ENCODE results near the gene DUOXA1. TPM values are rescaled to one million over a fixed set of nuclear protein-coding genes. Genes with fewer than 3 reads are reported as not detected.

DUOXA1 gene
- total and polyA plus RNA-seq, 9 of the 15 experiments (the other 6 are each of a cell fraction or from before 2014, with no cell fraction given): 0.17 to 0.74 (median 0.24) TPM; not detected in 6

- Histone ChIP-seq H3K9ac (ENCODE audit: insufficient read depth in 1 of 2, low read depth in 2 of 2, low read length in 2 of 2) (no peak overlapping the region), H3K4me2 (ENCODE audit: insufficient read depth, low read length) (no peak overlapping the region), H4K20me1 (replicated peaks; ENCODE audit: control insufficient read depth, insufficient read depth, low read length) (no peaks in the 10 kb centered on the region), H3K27ac (ENCODE audit: extremely low read depth, low read depth, low read length) (no peak overlapping the region), H3K27me3 (ENCODE audit: control insufficient read depth in 2 of 2, insufficient read depth in 2 of 2, low read length in 2 of 2) (no peaks in the 10 kb centered on the region), H3K36me3 (ENCODE audit: control insufficient read depth, insufficient read depth, low read length) (no peaks in the 10 kb centered on the region), H2AFZ (ENCODE audit: low read depth, low read length) (no peak overlapping the region), H3K4me1 (replicated peaks in 1 of 2; ENCODE audit: control insufficient read depth in 2 of 2, insufficient read depth in 2 of 2, low read length in 2 of 2) (peaks cover 11 to 13% of the 10 kb centered on the region in 2 experiments; a peak in 4 of 5 replicates), H3K9me1 (ENCODE audit: control insufficient read depth, insufficient read depth, low read length) (no peaks in the 10 kb centered on the region), H3K9me3 (replicated peaks; ENCODE audit: control insufficient read depth, insufficient read depth, low read depth, low read length) (no peaks in the 10 kb centered on the region), H3K79me2 (ENCODE audit: control insufficient read depth, insufficient read depth, low read length) (no peaks in the 10 kb centered on the region), H3K4me3 (no peak overlapping the region)
- BruUV-seq (replicated peaks): no TSS peak
- FAIRE-seq: no peak
- intact Hi-C loops (cut with micrococcal nuclease) (no loop called here), in situ Hi-C loops (cut with MboI) (no loop called here)
- WGBS (ENCODE audit: insufficient coverage, low coverage, missing lambda C conversion rate): 37% methylated on average over 10 of the region's 11 CpGs
- no peak for ATAC-seq
- DNase-seq (ENCODE audit: extremely low read depth in 1 of 4, low spot score in 3 of 4): no peak
- ChIA-PET POLR2A (interaction anchor here (1.1 kb wide), 1 partner anchor 12 kb away, joined by 3 read pairs; no protein-coding TSS in a partner anchor), CTCF (ENCODE audit: low intra/inter-chr PET ratio) (no interaction called here)
- TF ChIP-seq, protein P1, sequence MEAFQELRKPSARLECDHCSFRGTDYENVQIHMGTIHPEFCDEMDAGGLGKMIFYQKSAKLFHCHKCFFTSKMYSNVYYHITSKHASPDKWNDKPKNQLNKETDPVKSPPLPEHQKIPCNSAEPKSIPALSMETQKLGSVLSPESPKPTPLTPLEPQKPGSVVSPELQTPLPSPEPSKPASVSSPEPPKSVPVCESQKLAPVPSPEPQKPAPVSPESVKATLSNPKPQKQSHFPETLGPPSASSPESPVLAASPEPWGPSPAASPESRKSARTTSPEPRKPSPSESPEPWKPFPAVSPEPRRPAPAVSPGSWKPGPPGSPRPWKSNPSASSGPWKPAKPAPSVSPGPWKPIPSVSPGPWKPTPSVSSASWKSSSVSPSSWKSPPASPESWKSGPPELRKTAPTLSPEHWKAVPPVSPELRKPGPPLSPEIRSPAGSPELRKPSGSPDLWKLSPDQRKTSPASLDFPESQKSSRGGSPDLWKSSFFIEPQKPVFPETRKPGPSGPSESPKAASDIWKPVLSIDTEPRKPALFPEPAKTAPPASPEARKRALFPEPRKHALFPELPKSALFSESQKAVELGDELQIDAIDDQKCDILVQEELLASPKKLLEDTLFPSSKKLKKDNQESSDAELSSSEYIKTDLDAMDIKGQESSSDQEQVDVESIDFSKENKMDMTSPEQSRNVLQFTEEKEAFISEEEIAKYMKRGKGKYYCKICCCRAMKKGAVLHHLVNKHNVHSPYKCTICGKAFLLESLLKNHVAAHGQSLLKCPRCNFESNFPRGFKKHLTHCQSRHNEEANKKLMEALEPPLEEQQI (IDR thresholded peaks at IDR 0.05): no peak
- TF ChIP-seq BMI1 (IDR thresholded peaks at IDR 0.05; ENCODE audit: low read length) (no peak), ZBTB7A (IDR thresholded peaks at IDR 0.05; ENCODE audit: borderline replicate concordance, control insufficient read depth, low read depth, low read length) (no peak), XRCC4 (IDR thresholded peaks at IDR 0.05; ENCODE audit: extremely low read depth, insufficient read depth, insufficient read length) (no peak), FOXK1 (CRISPR knock-in tag; IDR thresholded peaks at IDR 0.05; ENCODE audit: borderline replicate concordance) (no peak), ATF1 (CRISPR knock-in tag; IDR thresholded peaks at IDR 0.05) (no peak), ATF1 (tag; IDR thresholded peaks at IDR 0.05) (no peak), TCF7 (IDR thresholded peaks at IDR 0.05; ENCODE audit: borderline replicate concordance) (no peak), PCBP2 (IDR thresholded peaks at IDR 0.05; ENCODE audit: low read depth, low read length, poor library complexity, severe bottlenecking) (no peak), ZNF239 (CRISPR knock-in tag; IDR thresholded peaks at IDR 0.05) (no peak), FOXA3 (CRISPR knock-in tag; conservative IDR thresholded peaks at IDR 0.05 in 1 of 2, IDR thresholded peaks at IDR 0.05 in 1 of 2) (no peak), HNRNPLL (IDR thresholded peaks at IDR 0.05; ENCODE audit: low read depth, low read length, poor library complexity, severe bottlenecking) (no peak)
- TF ChIP-seq, protein P2, sequence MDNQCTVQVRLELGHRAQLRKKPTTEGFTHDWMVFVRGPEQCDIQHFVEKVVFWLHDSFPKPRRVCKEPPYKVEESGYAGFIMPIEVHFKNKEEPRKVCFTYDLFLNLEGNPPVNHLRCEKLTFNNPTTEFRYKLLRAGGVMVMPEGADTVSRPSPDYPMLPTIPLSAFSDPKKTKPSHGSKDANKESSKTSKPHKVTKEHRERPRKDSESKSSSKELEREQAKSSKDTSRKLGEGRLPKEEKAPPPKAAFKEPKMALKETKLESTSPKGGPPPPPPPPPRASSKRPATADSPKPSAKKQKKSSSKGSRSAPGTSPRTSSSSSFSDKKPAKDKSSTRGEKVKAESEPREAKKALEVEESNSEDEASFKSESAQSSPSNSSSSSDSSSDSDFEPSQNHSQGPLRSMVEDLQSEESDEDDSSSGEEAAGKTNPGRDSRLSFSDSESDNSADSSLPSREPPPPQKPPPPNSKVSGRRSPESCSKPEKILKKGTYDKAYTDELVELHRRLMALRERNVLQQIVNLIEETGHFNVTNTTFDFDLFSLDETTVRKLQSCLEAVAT (IDR thresholded peaks at IDR 0.05): no peak
- TF ChIP-seq, protein P3, sequence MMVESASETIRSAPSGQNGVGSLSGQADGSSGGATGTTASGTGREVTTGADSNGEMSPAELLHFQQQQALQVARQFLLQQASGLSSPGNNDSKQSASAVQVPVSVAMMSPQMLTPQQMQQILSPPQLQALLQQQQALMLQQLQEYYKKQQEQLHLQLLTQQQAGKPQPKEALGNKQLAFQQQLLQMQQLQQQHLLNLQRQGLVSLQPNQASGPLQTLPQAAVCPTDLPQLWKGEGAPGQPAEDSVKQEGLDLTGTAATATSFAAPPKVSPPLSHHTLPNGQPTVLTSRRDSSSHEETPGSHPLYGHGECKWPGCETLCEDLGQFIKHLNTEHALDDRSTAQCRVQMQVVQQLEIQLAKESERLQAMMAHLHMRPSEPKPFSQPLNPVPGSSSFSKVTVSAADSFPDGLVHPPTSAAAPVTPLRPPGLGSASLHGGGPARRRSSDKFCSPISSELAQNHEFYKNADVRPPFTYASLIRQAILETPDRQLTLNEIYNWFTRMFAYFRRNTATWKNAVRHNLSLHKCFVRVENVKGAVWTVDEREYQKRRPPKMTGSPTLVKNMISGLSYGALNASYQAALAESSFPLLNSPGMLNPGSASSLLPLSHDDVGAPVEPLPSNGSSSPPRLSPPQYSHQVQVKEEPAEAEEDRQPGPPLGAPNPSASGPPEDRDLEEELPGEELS (CRISPR knock-in tag; IDR thresholded peaks at IDR 0.05; ENCODE audit: borderline replicate concordance): no peak
Measured at GRCh38 chr15:45095661-45096060, 34.0 kb downstream of the DUOXA1 start.
